Parathyroid adenoma (tissue), 2 donors: ENCODE data around the gene FANCG.

Source experiments
- H2AFZ ChIP-seq: fragments of 300-600 bp; sonication (generic); one replicate; pipeline ENCODE4 v1.7.0; 2017; ENCODE audit warnings: antibody characterized with exemption, mild to moderate bottlenecking
- H3K27ac ChIP-seq: fragments of 300-600 bp; sonication (generic); one replicate; pipeline ENCODE4 v1.7.0; 2017
- H3K27me3 ChIP-seq: fragments of 300-600 bp; sonication (generic); one replicate; pipeline ENCODE4 v1.7.0; 2017; ENCODE audit warnings: low read length; ENCODE audit not compliant: control insufficient read depth, insufficient read depth
- H3K36me3 ChIP-seq: fragments of 300-600 bp; sonication (generic); one replicate; pipeline ENCODE4 v1.7.0; 2017; ENCODE audit warnings: low read length; ENCODE audit not compliant: control insufficient read depth, insufficient read depth
- H3K4me1 ChIP-seq: fragments of 300-600 bp; sonication (generic); one replicate; pipeline ENCODE4 v1.7.0; 2017; ENCODE audit warnings: control low read depth
- H3K4me2 ChIP-seq: fragments of 300-600 bp; sonication (generic); one replicate; pipeline ENCODE4 v1.7.0; 2017; ENCODE audit warnings: low read length
- H3K4me3 ChIP-seq: fragments of 300-600 bp; sonication (generic); one replicate; pipeline ENCODE4 v1.7.0; 2017; ENCODE audit warnings: low read depth, low read length
- H3K79me2 ChIP-seq: fragments of 300-600 bp; sonication (generic); one replicate; pipeline ENCODE4 v1.7.0; 2017; ENCODE audit warnings: control low read depth
- H3K9ac ChIP-seq: fragments of 300-600 bp; sonication (generic); one replicate; pipeline ENCODE4 v1.7.0; 2017; ENCODE audit warnings: mild to moderate bottlenecking
- H3K9me3 ChIP-seq: fragments of 300-600 bp; sonication (generic); one replicate; pipeline ENCODE4 v1.7.0; 2017; ENCODE audit warnings: low read length; ENCODE audit not compliant: control insufficient read depth
- TF ChIP-seq, protein P1 (sequence below): fragments of 300-600 bp; sonication (generic); IDR thresholded peaks from one replicate; pipeline ENCODE4 v1.7.0; 2017; ENCODE audit warnings: antibody characterized with exemption, mild to moderate bottlenecking
- donor health status: primary hyperparathyroidism.

The FANCG gene

DNA sequence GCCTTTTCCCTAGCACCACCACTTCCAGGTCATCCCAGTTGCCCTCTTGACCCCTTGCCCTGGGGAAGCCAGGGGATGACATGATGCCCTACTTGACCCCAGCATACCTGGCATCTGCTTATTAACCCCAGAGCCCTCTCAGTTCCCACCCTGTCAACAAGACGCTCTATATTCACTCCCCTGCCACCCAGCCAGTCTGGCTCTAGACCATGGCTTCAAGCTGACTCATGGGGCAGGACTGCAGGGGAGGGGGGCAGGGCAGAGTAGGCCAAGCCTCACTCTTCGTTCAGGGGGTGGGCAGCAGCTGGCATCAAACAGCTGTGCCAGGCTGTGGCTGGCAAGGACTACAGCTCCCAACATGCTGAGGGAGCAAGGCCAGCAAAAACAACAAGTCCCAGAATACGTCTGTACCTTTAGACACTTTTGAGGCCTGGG lies 30.6 kb upstream of the FANCG start:
- peak overlapping the region; percentile 95 for H3K4me2 ChIP-seq
- TF ChIP-seq, protein P1, sequence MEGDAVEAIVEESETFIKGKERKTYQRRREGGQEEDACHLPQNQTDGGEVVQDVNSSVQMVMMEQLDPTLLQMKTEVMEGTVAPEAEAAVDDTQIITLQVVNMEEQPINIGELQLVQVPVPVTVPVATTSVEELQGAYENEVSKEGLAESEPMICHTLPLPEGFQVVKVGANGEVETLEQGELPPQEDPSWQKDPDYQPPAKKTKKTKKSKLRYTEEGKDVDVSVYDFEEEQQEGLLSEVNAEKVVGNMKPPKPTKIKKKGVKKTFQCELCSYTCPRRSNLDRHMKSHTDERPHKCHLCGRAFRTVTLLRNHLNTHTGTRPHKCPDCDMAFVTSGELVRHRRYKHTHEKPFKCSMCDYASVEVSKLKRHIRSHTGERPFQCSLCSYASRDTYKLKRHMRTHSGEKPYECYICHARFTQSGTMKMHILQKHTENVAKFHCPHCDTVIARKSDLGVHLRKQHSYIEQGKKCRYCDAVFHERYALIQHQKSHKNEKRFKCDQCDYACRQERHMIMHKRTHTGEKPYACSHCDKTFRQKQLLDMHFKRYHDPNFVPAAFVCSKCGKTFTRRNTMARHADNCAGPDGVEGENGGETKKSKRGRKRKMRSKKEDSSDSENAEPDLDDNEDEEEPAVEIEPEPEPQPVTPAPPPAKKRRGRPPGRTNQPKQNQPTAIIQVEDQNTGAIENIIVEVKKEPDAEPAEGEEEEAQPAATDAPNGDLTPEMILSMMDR, result no peak
- peaks cover 2% of the 10 kb centered on the region for H3K79me2 ChIP-seq
- no peaks in the 10 kb centered on the region for H3K36me3 ChIP-seq
- no peak overlapping the region for H3K27ac ChIP-seq
- H3K4me3 ChIP-seq, result no peak overlapping the region
- H3K4me1 ChIP-seq, result peaks cover 5% of the 10 kb centered on the region
- no peak overlapping the region for H2AFZ ChIP-seq
- no peaks in the 10 kb centered on the region for H3K9me3 ChIP-seq
- H3K27me3 ChIP-seq, result no peaks in the 10 kb centered on the region
- no peak overlapping the region for H3K9ac ChIP-seq

DNA sequence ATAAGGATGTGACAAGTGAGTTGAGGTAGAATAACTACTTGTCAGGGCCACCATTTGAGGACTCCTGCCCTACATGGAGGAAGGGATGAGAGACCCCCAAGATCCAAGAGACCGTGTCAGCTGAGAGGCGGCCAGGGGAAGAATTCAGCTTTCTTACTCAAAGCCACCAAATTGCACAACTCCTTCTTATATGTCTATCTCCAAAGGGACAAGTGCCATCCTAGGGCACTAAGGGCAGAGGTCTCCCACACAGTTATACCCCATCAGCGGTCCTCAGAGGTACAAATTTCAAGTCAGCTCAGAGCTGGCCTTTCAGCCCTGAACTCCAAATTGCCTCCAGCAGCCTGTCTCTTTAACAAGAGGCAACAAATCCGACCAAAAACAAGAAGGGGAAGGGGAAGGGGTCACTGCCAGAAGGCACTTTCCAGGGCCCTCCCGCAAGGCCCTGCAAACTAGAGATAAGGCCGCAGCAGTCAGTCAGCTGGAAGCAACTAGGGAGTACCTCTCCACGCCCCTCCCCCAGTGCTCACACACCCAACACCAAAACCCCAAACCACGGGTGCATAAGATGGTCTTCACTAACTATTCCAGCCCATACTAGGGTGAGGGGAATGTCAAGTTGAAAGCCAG lies 29.3 kb upstream of the FANCG start:
- Histone ChIP-seq H3K27me3 (no peaks in the 10 kb centered on the region), H3K27ac (no peak overlapping the region), H3K4me1 (peaks cover 5% of the 10 kb centered on the region), H3K4me2 (no peak overlapping the region), H3K9me3 (no peaks in the 10 kb centered on the region), H2AFZ (no peak overlapping the region), H3K79me2 (peaks cover 2% of the 10 kb centered on the region), H3K4me3 (no peak overlapping the region), H3K36me3 (no peaks in the 10 kb centered on the region), H3K9ac (no peak overlapping the region)
- TF ChIP-seq, protein P1, result no peak

DNA sequence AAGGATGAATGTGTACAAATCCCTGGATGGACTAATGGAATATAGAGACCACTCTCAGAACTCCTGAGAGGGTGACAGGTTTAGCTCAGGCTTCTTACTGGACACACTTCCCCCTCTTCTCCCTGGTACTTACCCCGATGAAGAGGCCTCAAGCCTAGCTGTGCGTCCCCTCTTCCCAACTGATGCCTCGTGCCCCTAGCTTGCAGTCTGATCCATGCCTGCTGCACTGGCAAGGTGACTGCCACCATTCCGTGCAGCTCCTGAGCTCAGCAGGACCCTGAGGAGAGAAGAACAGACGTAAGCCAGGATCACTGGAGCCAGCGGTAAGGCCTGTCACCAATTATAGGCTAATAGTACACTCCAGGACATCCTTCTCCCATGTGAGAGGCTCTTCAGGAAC lies 28.7 kb upstream of the FANCG start:
- Histone ChIP-seq H3K4me1 (peaks cover 3% of the 10 kb centered on the region), H3K27ac (no peak overlapping the region), H2AFZ (no peak overlapping the region), H3K79me2 (peaks cover 2% of the 10 kb centered on the region), H3K9ac (no peak overlapping the region), H3K4me2 (no peak overlapping the region), H3K9me3 (no peaks in the 10 kb centered on the region), H3K36me3 (no peaks in the 10 kb centered on the region), H3K27me3 (no peaks in the 10 kb centered on the region), H3K4me3 (no peak overlapping the region)
- TF ChIP-seq, protein P1, result no peak

DNA sequence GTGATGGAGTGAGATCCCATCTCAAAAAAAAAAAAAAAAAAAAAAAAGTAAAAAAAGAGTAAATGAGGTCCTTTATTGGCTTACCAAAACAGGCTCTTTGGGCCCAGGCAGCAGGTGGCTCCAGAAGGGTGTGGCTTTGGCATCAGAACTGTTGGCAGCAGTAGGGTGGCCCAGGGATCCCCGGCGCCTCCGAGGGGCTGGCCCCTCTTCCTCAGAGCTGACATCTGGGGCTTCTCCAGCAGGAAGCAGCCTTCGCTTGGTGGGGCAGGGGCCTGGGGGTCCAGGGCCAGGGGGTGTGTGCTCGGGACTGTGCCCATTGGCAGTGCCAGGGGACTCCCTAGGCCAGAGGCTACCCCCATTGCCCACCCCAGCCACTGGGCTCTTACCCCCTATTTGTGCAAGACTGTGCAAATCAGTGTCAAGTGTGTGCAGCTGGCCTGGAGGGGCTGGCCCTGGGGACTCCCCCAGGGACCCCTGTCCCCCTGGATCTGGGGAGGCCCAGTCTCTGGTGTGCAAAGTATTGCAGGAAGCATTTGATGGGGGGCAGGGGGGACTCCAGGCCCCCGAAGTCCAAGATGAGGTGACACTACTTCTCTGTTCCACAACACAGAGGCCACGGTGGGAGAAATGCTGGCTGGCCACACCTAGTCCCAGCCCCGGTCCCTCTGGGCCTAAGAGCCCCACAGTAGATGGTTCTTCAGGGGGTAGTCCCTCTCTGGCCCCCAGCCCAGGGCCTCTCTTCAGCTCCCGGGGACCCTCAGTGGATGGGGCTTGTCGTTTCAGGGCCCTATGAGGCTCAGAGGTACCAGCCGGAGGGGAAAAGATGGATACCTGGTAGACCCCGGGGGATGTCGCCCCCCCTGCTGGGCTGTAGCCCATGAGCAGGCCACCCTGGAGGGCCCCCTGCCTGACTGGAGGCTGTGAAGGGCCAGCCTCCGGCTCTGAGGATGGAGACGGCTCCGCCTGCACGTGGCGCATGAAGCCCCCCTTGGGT lies 27.9 kb upstream of the FANCG start:
- Histone ChIP-seq H3K27me3 (no peaks in the 10 kb centered on the region), H3K9me3 (no peaks in the 10 kb centered on the region), H3K4me2 (no peak overlapping the region), H3K27ac (no peak overlapping the region), H3K9ac (no peak overlapping the region), H2AFZ (no peak overlapping the region), H3K4me3 (no peak overlapping the region), H3K4me1 (peaks cover 4% of the 10 kb centered on the region), H3K79me2 (peaks cover 2% of the 10 kb centered on the region), H3K36me3 (no peaks in the 10 kb centered on the region)
- TF ChIP-seq, protein P1, result no peak
